ENCODE measurements around the gene TMEM132C. TPM values are rescaled to one million over a fixed set of nuclear protein-coding genes. Genes with fewer than 3 reads are reported as not detected.

The TMEM132C gene
- total RNA-seq, 1 donor from 2014 or later, result 73.7 TPM

- DNase-seq (ENCODE audit: low spot score), result no peak
These were observed 488.6 kb downstream of the TMEM132C start for GRCh38 chr12:128755566-128755965.

Small RNA genes within 50 kb of the gene (microRNA-seq; reads per million reads assigned to microRNA genes)
- gene MIR3612 (ENCODE audit: borderline number of aligned reads) (not detected), gene MIR4419B (ENCODE audit: borderline number of aligned reads) (not detected)

Measured in mesenteric fat pad (tissue), 1 donor.